Neural crest cell (in vitro differentiated cells): ENCODE results near the gene RNU11. TPM values are rescaled to one million over a fixed set of nuclear protein-coding genes. Genes with fewer than 3 reads are reported as not detected.
"Not testable (repeated sequence)": the region's sequence is repeated elsewhere in the genome, so short reads cannot be mapped to it uniquely, and the experiment has no call there.

Experiments used
- DNase-seq: peaks from one replicate; pipeline ENCODE4 v3.0.0; 2021; ENCODE audit warnings: low read depth, mixed read lengths, low spot score
- H3K27ac Mint-ChIP-seq: one replicate; pipeline ENCODE4 v1.8.0; 2021; ENCODE audit warnings: mild to moderate bottlenecking, mixed read lengths; ENCODE audit not compliant: unreplicated experiment
- H3K27me3 Mint-ChIP-seq: 2 replicates; pipeline ENCODE4 v1.8.0; 2021; ENCODE audit warnings: low read depth, mild to moderate bottlenecking, mixed read lengths
- H3K36me3 Mint-ChIP-seq: 2 replicates; pipeline ENCODE4 v1.8.0; 2021; ENCODE audit warnings: low read depth, mild to moderate bottlenecking, mixed read lengths
- H3K4me1 Mint-ChIP-seq: 2 replicates; pipeline ENCODE4 v1.8.0; 2021; ENCODE audit warnings: mixed read lengths
- H3K4me3 Mint-ChIP-seq: one replicate; pipeline ENCODE4 v1.8.0; 2021; ENCODE audit warnings: mild to moderate bottlenecking, mixed read lengths
- H3K9me3 Mint-ChIP-seq: 2 replicates; pipeline ENCODE4 v1.8.0; 2021; ENCODE audit warnings: mixed read lengths
- total RNA-seq: library from RNA; stranded (reverse); gene quantifications from 2 replicates; pipeline ENCODE4 v1.2.1, GENCODE V29; 2021
- TF ChIP-seq, protein P1 (sequence below): fragments of 200-600 bp; sonication (generic); conservative IDR thresholded peaks from 2 replicates; pipeline ENCODE4 v1.5.0; 2021; ENCODE audit warnings: antibody characterized with exemption, mild to moderate bottlenecking

Gene RNU11
- total RNA-seq, 1 donor from 2014 or later: not detected

DNA sequence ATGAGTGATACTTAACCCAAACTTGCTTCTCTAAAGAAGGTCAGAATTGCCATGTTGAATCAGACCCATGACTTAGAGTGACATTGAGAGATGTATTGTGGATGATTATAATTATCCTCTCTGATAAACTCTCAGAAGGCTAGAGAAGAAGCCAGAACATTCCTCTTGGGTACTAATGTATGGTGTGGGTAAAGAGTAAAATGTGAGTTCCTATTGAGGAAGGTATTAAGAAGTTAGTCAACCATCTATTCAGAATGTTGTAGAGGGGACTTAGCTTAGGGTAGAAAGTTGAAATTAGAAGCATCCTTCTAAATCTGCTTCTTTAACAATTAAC lies 27.5 kb downstream of the RNU11 start:
- DNase-seq: no peak
- Mint-ChIP-seq H3K4me1 (peaks cover 2% of the 10 kb centered on the region), H3K4me3 (no peak overlapping the region), H3K9me3 (no peaks in the 10 kb centered on the region), H3K36me3 (peaks cover 1% of the 10 kb centered on the region), H3K27me3 (no peaks in the 10 kb centered on the region), H3K27ac (no peak overlapping the region)
- TF ChIP-seq, protein P1, sequence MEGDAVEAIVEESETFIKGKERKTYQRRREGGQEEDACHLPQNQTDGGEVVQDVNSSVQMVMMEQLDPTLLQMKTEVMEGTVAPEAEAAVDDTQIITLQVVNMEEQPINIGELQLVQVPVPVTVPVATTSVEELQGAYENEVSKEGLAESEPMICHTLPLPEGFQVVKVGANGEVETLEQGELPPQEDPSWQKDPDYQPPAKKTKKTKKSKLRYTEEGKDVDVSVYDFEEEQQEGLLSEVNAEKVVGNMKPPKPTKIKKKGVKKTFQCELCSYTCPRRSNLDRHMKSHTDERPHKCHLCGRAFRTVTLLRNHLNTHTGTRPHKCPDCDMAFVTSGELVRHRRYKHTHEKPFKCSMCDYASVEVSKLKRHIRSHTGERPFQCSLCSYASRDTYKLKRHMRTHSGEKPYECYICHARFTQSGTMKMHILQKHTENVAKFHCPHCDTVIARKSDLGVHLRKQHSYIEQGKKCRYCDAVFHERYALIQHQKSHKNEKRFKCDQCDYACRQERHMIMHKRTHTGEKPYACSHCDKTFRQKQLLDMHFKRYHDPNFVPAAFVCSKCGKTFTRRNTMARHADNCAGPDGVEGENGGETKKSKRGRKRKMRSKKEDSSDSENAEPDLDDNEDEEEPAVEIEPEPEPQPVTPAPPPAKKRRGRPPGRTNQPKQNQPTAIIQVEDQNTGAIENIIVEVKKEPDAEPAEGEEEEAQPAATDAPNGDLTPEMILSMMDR: no peak

DNA sequence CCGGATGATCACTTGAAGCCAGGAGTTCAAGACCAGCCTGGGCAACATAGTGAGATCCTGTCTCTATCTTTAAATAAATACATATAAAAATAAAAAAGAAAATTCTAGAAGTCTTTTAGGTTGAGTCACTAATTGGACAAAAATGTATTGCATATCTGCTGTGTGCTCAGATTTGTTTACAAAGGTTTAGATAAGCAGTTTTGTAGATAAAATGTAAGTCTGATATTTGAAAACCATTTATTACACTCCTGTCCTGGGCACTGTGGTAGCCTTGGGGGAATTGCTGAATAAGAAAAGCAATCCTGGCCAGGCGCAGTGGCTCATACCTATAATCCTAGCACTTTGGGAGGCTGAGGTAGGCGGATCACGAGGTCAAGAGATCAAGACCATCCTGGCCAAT lies 31.8 kb downstream of the RNU11 start:
- Mint-ChIP-seq H3K4me1 (no peaks in the 10 kb centered on the region), H3K27ac (no peak overlapping the region), H3K4me3 (no peak overlapping the region), H3K9me3 (no peaks in the 10 kb centered on the region), H3K27me3 (no peaks in the 10 kb centered on the region), H3K36me3 (peaks cover 12% of the 10 kb centered on the region)
- no peak for DNase-seq
- TF ChIP-seq, protein P1: no peak

DNA sequence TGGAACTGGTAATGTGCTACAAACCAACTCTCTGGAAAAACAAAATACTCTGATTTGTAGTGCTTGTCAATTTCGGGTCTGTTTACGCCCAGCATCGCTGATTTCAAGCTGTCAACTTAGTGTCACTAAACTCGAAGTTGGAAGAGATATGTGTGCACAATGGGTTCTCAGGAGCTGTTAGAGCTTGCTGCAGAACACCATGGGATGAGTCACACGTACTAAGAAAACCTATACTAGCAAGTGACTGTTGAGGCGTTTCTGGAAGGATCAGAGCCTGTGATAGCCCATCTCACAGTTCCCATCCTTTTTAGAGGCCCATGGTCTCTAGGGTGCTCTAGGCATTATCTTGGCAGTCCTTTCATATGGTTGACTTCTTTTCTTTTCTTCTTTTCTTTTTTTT lies 34.4 kb downstream of the RNU11 start:
- H3K4me3 Mint-ChIP-seq: no peak overlapping the region
- DNase-seq: no peak
- H3K27me3 Mint-ChIP-seq: no peaks in the 10 kb centered on the region
- no peaks in the 10 kb centered on the region for H3K4me1 Mint-ChIP-seq
- peak overlapping the region; percentile 19 for H3K27ac Mint-ChIP-seq
- H3K36me3 Mint-ChIP-seq: peaks cover 12% of the 10 kb centered on the region
- no peaks in the 10 kb centered on the region for H3K9me3 Mint-ChIP-seq
- TF ChIP-seq, protein P1: no peak

DNA sequence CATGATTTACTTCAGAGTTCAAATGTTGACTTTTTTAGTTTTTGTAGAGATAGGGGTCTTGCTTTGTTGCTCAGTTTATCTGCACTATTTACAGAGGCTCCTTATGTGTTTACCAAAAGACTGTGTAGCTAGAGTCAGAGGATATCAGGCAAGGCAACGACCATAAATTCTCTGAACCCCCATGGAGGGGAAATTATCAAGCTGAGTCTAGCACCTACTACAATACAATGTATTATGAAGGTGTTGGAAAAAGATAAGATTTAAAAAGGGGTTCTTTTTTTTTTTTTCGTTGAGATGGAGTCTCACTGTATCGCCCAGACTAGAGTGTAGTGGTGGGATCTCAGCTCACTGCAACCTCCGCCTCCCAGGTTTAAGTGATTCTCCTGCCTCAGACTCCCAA lies 36.5 kb downstream of the RNU11 start:
- TF ChIP-seq, protein P1: no peak
- Mint-ChIP-seq H3K4me3 (no peak overlapping the region), H3K27me3 (no peaks in the 10 kb centered on the region), H3K9me3 (no peaks in the 10 kb centered on the region), H3K27ac (no peak overlapping the region), H3K36me3 (peaks cover 12% of the 10 kb centered on the region), H3K4me1 (no peaks in the 10 kb centered on the region)
- DNase-seq: no peak

DNA sequence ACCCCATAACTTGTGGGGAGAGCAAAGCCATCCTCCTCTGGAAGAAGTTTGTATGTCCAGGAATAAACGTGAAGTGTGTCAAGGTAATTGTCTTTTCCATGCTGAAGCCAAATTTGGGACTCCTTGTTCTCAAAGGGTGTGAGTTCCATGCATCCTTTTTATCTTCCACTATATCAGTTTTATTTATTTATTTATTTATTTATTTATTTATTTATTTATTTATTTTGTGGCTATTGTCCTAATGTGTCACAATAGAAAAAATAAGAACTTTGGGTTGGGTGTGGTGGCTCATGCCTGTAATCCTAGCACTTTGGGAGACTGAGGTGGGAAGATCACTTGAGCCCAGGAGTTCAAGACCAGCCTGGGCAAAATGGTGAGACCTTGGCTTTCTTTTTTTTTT lies 43.2 kb downstream of the RNU11 start:
- not testable (repeated sequence) for H3K4me1 Mint-ChIP-seq, H3K36me3 Mint-ChIP-seq, H3K27ac Mint-ChIP-seq, H3K27me3 Mint-ChIP-seq, H3K9me3 Mint-ChIP-seq, DNase-seq, H3K4me3 Mint-ChIP-seq

Other genes with a start within 250 kb of the RNU11 start
- 94.8 and 95.9 TPM in 2 replicates for gene RCC1, start 142.6 kb upstream of the RNU11 start, total RNA-seq
- 36.1 and 39.2 TPM in 2 replicates for gene TRNAU1AP, start 95.5 kb upstream of the RNU11 start, total RNA-seq
- gene RAB42, start 56.3 kb upstream of the RNU11 start, total RNA-seq: 1.5 and 2.8 TPM in 2 replicates
- gene TAF12, start 5.5 kb upstream of the RNU11 start, total RNA-seq: 25.2 and 27.7 TPM in 2 replicates
- 22.8 and 22.9 TPM in 2 replicates for gene GMEB1, start 20.2 kb downstream of the RNU11 start, total RNA-seq
- 139 and 150 TPM in 2 replicates for gene YTHDF2, start 88.3 kb downstream of the RNU11 start, total RNA-seq
- gene OPRD1, start 163.6 kb downstream of the RNU11 start, total RNA-seq: 2.8 and 3.9 TPM in 2 replicates